ENCODE data around the gene ANKRD12.
"Not testable (repeated sequence)": the region's sequence is repeated elsewhere in the genome, so short reads cannot be mapped to it uniquely, and the experiment has no call there.

- not testable (repeated sequence) for TF ChIP-seq CTCF (IDR thresholded peaks at IDR 0.05); ZFX (IDR thresholded peaks at IDR 0.05; ENCODE audit: borderline replicate concordance)
Observed at GRCh38 chr18:9171919-9172318, 35.3 kb downstream of the ANKRD12 start.

All from 22Rv1 (cell line).